Activated T-cell treated with anti-CD3 and anti-CD28 coated beads, Interleukin-2, amount 50 U/mL, for 4 hours (primary cell): ENCODE results near the gene GAD2. TPM values are rescaled to one million over a fixed set of nuclear protein-coding genes. Genes with fewer than 3 reads are reported as not detected.

Experiments used
- ATAC-seq, 2 donors: fragments of 200-7000 bp; cut with Tn5 transposase; one replicate each; pipeline ENCODE4 v1.10.0; 2021
- DNase-seq: peaks from one replicate; pipeline ENCODE4 v3.0.0-alpha.2; 2020
- H3K27me3 Mint-ChIP-seq: one replicate; pipeline ENCODE4 v1.8.0; 2021; ENCODE audit warnings: low read depth, mixed read lengths
- H3K36me3 Mint-ChIP-seq: one replicate; pipeline ENCODE4 v1.8.0; 2022; ENCODE audit warnings: mixed read lengths; ENCODE audit not compliant: insufficient read depth
- H3K4me1 Mint-ChIP-seq: one replicate; pipeline ENCODE4 v1.8.0; 2021; ENCODE audit warnings: low read depth, mixed read lengths
- H3K4me3 Mint-ChIP-seq: one replicate; pipeline ENCODE4 v1.8.0; 2021; ENCODE audit warnings: mild to moderate bottlenecking, moderate library complexity, mixed read lengths
- H3K9me3 Mint-ChIP-seq: one replicate; pipeline ENCODE4 v1.8.0; 2021; ENCODE audit warnings: mixed read lengths
- total RNA-seq, 3 donors: library from RNA; stranded (reverse); gene quantifications; one replicate each; pipeline ENCODE4 v1.2.1, GENCODE V29; 2021

GAD2 gene
- not detected for total RNA-seq

GRCh38 chr10:26216585-26217395, at the start of gene GAD2:
Gene GAD2, plus strand, starts transcription at chr10:26216774. Its CDS starts 36 bp downstream, at chr10:26216810.
- ATAC-seq (peak in 1 of 2 donors; percentile 8), DNase-seq (no peak)
- H3K27me3 Mint-ChIP-seq = peaks cover 86% of the 10 kb centered on the region
- peak within 1 kb of the TSS; percentile 51 for H3K4me3 Mint-ChIP-seq
- no peaks in the 10 kb centered on the region for H3K9me3 Mint-ChIP-seq
- peaks cover 32% of the 10 kb centered on the region for H3K4me1 Mint-ChIP-seq
- no peaks in the 10 kb centered on the region for H3K36me3 Mint-ChIP-seq

GRCh38 chr10:26169466-26169865, 47.1 kb upstream of the GAD2 start:
- Mint-ChIP-seq H3K4me3 (no peak overlapping the region), H3K4me1 (no peaks in the 10 kb centered on the region), H3K9me3 (no peaks in the 10 kb centered on the region), H3K27me3 (peaks cover 6% of the 10 kb centered on the region), H3K36me3 (no peaks in the 10 kb centered on the region)
- DNase-seq (no peak), ATAC-seq (no peak)

GRCh38 chr10:26172131-26172530, 44.4 kb upstream of the GAD2 start:
- ATAC-seq = no peak
- no peak for DNase-seq
- Mint-ChIP-seq H3K4me1 (no peaks in the 10 kb centered on the region), H3K4me3 (no peak overlapping the region), H3K36me3 (no peaks in the 10 kb centered on the region), H3K9me3 (no peaks in the 10 kb centered on the region), H3K27me3 (peaks cover 9% of the 10 kb centered on the region)

GRCh38 chr10:26173837-26174236, 42.7 kb upstream of the GAD2 start:
- H3K4me1 Mint-ChIP-seq = no peaks in the 10 kb centered on the region
- DNase-seq = no peak
- no peak overlapping the region for H3K4me3 Mint-ChIP-seq
- no peaks in the 10 kb centered on the region for H3K9me3 Mint-ChIP-seq
- H3K27me3 Mint-ChIP-seq = peaks cover 9% of the 10 kb centered on the region
- no peaks in the 10 kb centered on the region for H3K36me3 Mint-ChIP-seq
- ATAC-seq = no peak

GRCh38 chr10:26177341-26177740, 39.2 kb upstream of the GAD2 start:
- no peaks in the 10 kb centered on the region for H3K9me3 Mint-ChIP-seq
- ATAC-seq (no peak), DNase-seq (no peak)
- peaks cover 6% of the 10 kb centered on the region for H3K27me3 Mint-ChIP-seq
- H3K4me3 Mint-ChIP-seq = no peak overlapping the region
- H3K4me1 Mint-ChIP-seq = no peaks in the 10 kb centered on the region
- no peaks in the 10 kb centered on the region for H3K36me3 Mint-ChIP-seq

- H3K9me3 Mint-ChIP-seq = no peaks in the 10 kb centered on the region
- no peak overlapping the region for H3K4me3 Mint-ChIP-seq
- H3K27me3 Mint-ChIP-seq = peaks cover 7% of the 10 kb centered on the region
- H3K4me1 Mint-ChIP-seq = no peaks in the 10 kb centered on the region
- H3K36me3 Mint-ChIP-seq = no peaks in the 10 kb centered on the region
- DNase-seq (no peak), ATAC-seq (no peak)
Measured at GRCh38 chr10:26194275-26194674, 22.3 kb upstream of the GAD2 start.

GRCh38 chr10:26197248-26197647, 19.3 kb upstream of the GAD2 start:
- H3K36me3 Mint-ChIP-seq = no peaks in the 10 kb centered on the region
- DNase-seq = no peak
- no peaks in the 10 kb centered on the region for H3K9me3 Mint-ChIP-seq
- H3K4me1 Mint-ChIP-seq = no peaks in the 10 kb centered on the region
- no peak for ATAC-seq
- H3K27me3 Mint-ChIP-seq = peaks cover 3% of the 10 kb centered on the region
- no peak overlapping the region for H3K4me3 Mint-ChIP-seq

GRCh38 chr10:26198119-26198518, 18.5 kb upstream of the GAD2 start:
- ATAC-seq (no peak), DNase-seq (no peak)
- Mint-ChIP-seq H3K36me3 (no peaks in the 10 kb centered on the region), H3K27me3 (peaks cover 3% of the 10 kb centered on the region), H3K4me1 (no peaks in the 10 kb centered on the region), H3K9me3 (no peaks in the 10 kb centered on the region), H3K4me3 (no peak overlapping the region)

- peaks cover 3% of the 10 kb centered on the region for H3K27me3 Mint-ChIP-seq
- no peak overlapping the region for H3K4me3 Mint-ChIP-seq
Measured at GRCh38 chr10:26199841-26200240, 16.7 kb upstream of the GAD2 start.

GRCh38 chr10:26205223-26205622, 11.4 kb upstream of the GAD2 start:
- DNase-seq (no peak), ATAC-seq (no peak)
- Mint-ChIP-seq H3K4me3 (no peak overlapping the region), H3K9me3 (no peaks in the 10 kb centered on the region), H3K36me3 (no peaks in the 10 kb centered on the region), H3K4me1 (no peaks in the 10 kb centered on the region), H3K27me3 (peaks cover 6% of the 10 kb centered on the region)

More at GRCh38 chr10:26199841-26200240, 16.7 kb upstream of the GAD2 start:
- H3K36me3 Mint-ChIP-seq = no peaks in the 10 kb centered on the region
- H3K9me3 Mint-ChIP-seq = no peaks in the 10 kb centered on the region
- DNase-seq (no peak), ATAC-seq (no peak)
- no peaks in the 10 kb centered on the region for H3K4me1 Mint-ChIP-seq

GRCh38 chr10:26211781-26212444, 4.7 kb upstream of the GAD2 start:
- H3K4me3 Mint-ChIP-seq = no peak overlapping the region
- DNase-seq (no peak), ATAC-seq (no peak)
- peaks cover 20% of the 10 kb centered on the region for H3K4me1 Mint-ChIP-seq
- peaks cover 49% of the 10 kb centered on the region for H3K27me3 Mint-ChIP-seq
- no peaks in the 10 kb centered on the region for H3K9me3 Mint-ChIP-seq
- H3K36me3 Mint-ChIP-seq = no peaks in the 10 kb centered on the region

GRCh38 chr10:26212511-26212910, 4.1 kb upstream of the GAD2 start:
- Mint-ChIP-seq H3K9me3 (no peaks in the 10 kb centered on the region), H3K36me3 (no peaks in the 10 kb centered on the region), H3K4me1 (peaks cover 25% of the 10 kb centered on the region), H3K27me3 (peaks cover 55% of the 10 kb centered on the region), H3K4me3 (no peak overlapping the region)
- no peak for ATAC-seq
- DNase-seq = no peak

GRCh38 chr10:26213157-26213800, 3.3 kb upstream of the GAD2 start:
- Mint-ChIP-seq H3K9me3 (no peaks in the 10 kb centered on the region), H3K4me3 (no peak overlapping the region), H3K4me1 (peaks cover 27% of the 10 kb centered on the region), H3K36me3 (no peaks in the 10 kb centered on the region), H3K27me3 (peaks cover 57% of the 10 kb centered on the region)
- ATAC-seq = no peak
- DNase-seq = no peak

GRCh38 chr10:26214004-26214403, 2.6 kb upstream of the GAD2 start:
- DNase-seq (no peak), ATAC-seq (no peak)
- Mint-ChIP-seq H3K4me3 (no peak overlapping the region), H3K9me3 (no peaks in the 10 kb centered on the region), H3K27me3 (peaks cover 64% of the 10 kb centered on the region), H3K36me3 (no peaks in the 10 kb centered on the region), H3K4me1 (peaks cover 32% of the 10 kb centered on the region)
